Glutamatergic neuron (in vitro differentiated cells): Measurements from ENCODE around the gene CD84. TPM values are rescaled to one million over a fixed set of nuclear protein-coding genes. Genes with fewer than 3 reads are reported as not detected.

Source experiments
- DNase-seq: peaks from one replicate; pipeline ENCODE4 v3.0.0; 2022
- H3K27ac Mint-ChIP-seq: one replicate; pipeline ENCODE4 v1.8.0; 2020; ENCODE audit warnings: mild to moderate bottlenecking, mixed read lengths, inconsistent platforms; ENCODE audit not compliant: unreplicated experiment
- H3K27me3 Mint-ChIP-seq: one replicate; pipeline ENCODE4 v1.8.0; 2020; ENCODE audit warnings: mild to moderate bottlenecking, moderate library complexity, mixed read lengths, inconsistent platforms; ENCODE audit not compliant: unreplicated experiment
- H3K36me3 Mint-ChIP-seq: one replicate; pipeline ENCODE4 v1.8.0; 2020; ENCODE audit warnings: mild to moderate bottlenecking, mixed read lengths, inconsistent platforms; ENCODE audit not compliant: unreplicated experiment
- H3K4me1 Mint-ChIP-seq: one replicate; pipeline ENCODE4 v1.8.0; 2020; ENCODE audit warnings: mild to moderate bottlenecking, low read depth, mixed read lengths, inconsistent platforms; ENCODE audit not compliant: unreplicated experiment
- H3K4me3 Mint-ChIP-seq: one replicate; pipeline ENCODE4 v1.8.0; 2020; ENCODE audit warnings: mild to moderate bottlenecking, mixed read lengths, inconsistent platforms; ENCODE audit not compliant: unreplicated experiment
- H3K9me3 Mint-ChIP-seq: one replicate; pipeline ENCODE4 v1.8.0; 2020; ENCODE audit warnings: mild to moderate bottlenecking, moderate library complexity, mixed read lengths, inconsistent platforms; ENCODE audit not compliant: unreplicated experiment
- CTCF ChIP-seq: fragments of 200-600 bp; sonication (generic); IDR thresholded peaks from one replicate; pipeline ENCODE4 v1.5.0; 2021; ENCODE audit not compliant: partially characterized antibody, unreplicated experiment
- total RNA-seq: library from RNA; stranded (reverse); fragmentation: NEBNext Ultra II Directional; extraction: Animal tissue kit (Norgen Biotek cat#: 25700); gene quantifications from one replicate; pipeline ENCODE4 v1.2.1, GENCODE V29; 2021; ENCODE audit not compliant: unreplicated experiment

The CD84 gene
- total RNA-seq, 1 donor from 2014 or later = not detected

- Mint-ChIP-seq H3K27me3 (no peaks in the 10 kb centered on the region), H3K27ac (no peak overlapping the region), H3K36me3 (peaks cover 21% of the 10 kb centered on the region), H3K4me1 (no peaks in the 10 kb centered on the region), H3K4me3 (no peak overlapping the region), H3K9me3 (peaks cover 3% of the 10 kb centered on the region)
- no peak for TF ChIP-seq CTCF
- DNase-seq = no peak
Observed at GRCh38 chr1:160606611-160607010, 27.3 kb upstream of the CD84 start.

GRCh38 chr1:160605792-160606479 is 26.6 kb upstream of the CD84 start:
- H3K4me3 Mint-ChIP-seq = no peak overlapping the region
- no peaks in the 10 kb centered on the region for H3K4me1 Mint-ChIP-seq
- H3K27me3 Mint-ChIP-seq = no peaks in the 10 kb centered on the region
- H3K36me3 Mint-ChIP-seq = peaks cover 27% of the 10 kb centered on the region
- no peak for DNase-seq
- peaks cover 1% of the 10 kb centered on the region for H3K9me3 Mint-ChIP-seq
- TF ChIP-seq CTCF = no peak
- no peak overlapping the region for H3K27ac Mint-ChIP-seq

GRCh38 chr1:160605205-160605604 is 25.9 kb upstream of the CD84 start:
- Mint-ChIP-seq H3K4me1 (no peaks in the 10 kb centered on the region), H3K27ac (no peak overlapping the region), H3K9me3 (peaks cover 1% of the 10 kb centered on the region), H3K4me3 (no peak overlapping the region), H3K27me3 (no peaks in the 10 kb centered on the region), H3K36me3 (peaks cover 31% of the 10 kb centered on the region)
- no peak for TF ChIP-seq CTCF
- no peak for DNase-seq

GRCh38 chr1:160597705-160598104 is 18.4 kb upstream of the CD84 start:
- no peak for TF ChIP-seq CTCF
- Mint-ChIP-seq H3K36me3 (peaks cover 26% of the 10 kb centered on the region), H3K4me3 (no peak overlapping the region), H3K27me3 (no peaks in the 10 kb centered on the region), H3K27ac (no peak overlapping the region), H3K4me1 (no peaks in the 10 kb centered on the region), H3K9me3 (peaks cover 2% of the 10 kb centered on the region)
- DNase-seq = no peak

- H3K27ac Mint-ChIP-seq = no peak overlapping the region
- H3K4me3 Mint-ChIP-seq = no peak overlapping the region
- no peak for TF ChIP-seq CTCF
- H3K36me3 Mint-ChIP-seq = peaks cover 25% of the 10 kb centered on the region
- no peaks in the 10 kb centered on the region for H3K27me3 Mint-ChIP-seq
- peaks cover 2% of the 10 kb centered on the region for H3K9me3 Mint-ChIP-seq
- no peak for DNase-seq
- no peaks in the 10 kb centered on the region for H3K4me1 Mint-ChIP-seq
Observed at GRCh38 chr1:160597051-160597450, 17.8 kb upstream of the CD84 start.
